HEK293 (cell line): Measurements from ENCODE around the gene KIF3B.

Source experiments
- CTCF ChIA-PET: fragments of 350-600 bp; formaldehyde crosslinking; extraction: SDS; loops from one replicate; lab custom pipeline; 2021; ENCODE audit warnings: antibody characterized with exemption; lab: Yijun Ruan, JAX
- POLR2A ChIA-PET: fragments of 300-600 bp; formaldehyde crosslinking; extraction: SDS; loops from one replicate; lab custom pipeline; 2020; ENCODE audit warnings: antibody characterized with exemption, inconsistent platforms; lab: Yijun Ruan, JAX
- H3K27ac ChIP-seq: fragments of 200-500 bp; sonication (Bioruptor generic); 2 replicates; pipeline ENCODE4 v1.5.1; 2014; ENCODE audit warnings: low read depth, low read length, control low read depth, inconsistent platforms; ENCODE audit errors: extremely low read depth
- H3K36me3 ChIP-seq, 2 experiments: fragments of 200-500 bp in 1 of 2; sonication (Bioruptor generic) in 1 of 2; 1 replicate in 1 of 2; 2 replicates in 1 of 2; pipeline ENCODE4 v1.5.1; 2014 to 2017; ENCODE audit warnings: inconsistent platforms in 2 of 2, low read length in 2 of 2; ENCODE audit not compliant: control insufficient read depth in 2 of 2, insufficient read depth in 1 of 2
- H3K4me1 ChIP-seq: fragments of 200-500 bp; sonication (Bioruptor generic); 2 replicates; pipeline ENCODE4 v1.5.1; 2014; ENCODE audit warnings: mild to moderate bottlenecking, low read length, inconsistent platforms; ENCODE audit not compliant: control insufficient read depth, insufficient read depth
- H3K4me3 ChIP-seq: 2 replicates; pipeline ENCODE4 v1.5.1; 2011; ENCODE audit warnings: low read depth, mild to moderate bottlenecking, control low read depth, low read length, moderate library complexity
- H3K9me3 ChIP-seq: fragments of 200-500 bp; sonication (Bioruptor generic); 2 replicates; pipeline ENCODE4 v1.5.1; 2014; ENCODE audit warnings: low read depth, low read length, inconsistent platforms; ENCODE audit not compliant: control insufficient read depth, insufficient read depth
- CTCF ChIP-seq: fragments of 450-650 bp; formaldehyde crosslinking; IDR thresholded peaks from 2 replicates; pipeline ENCODE4 v1.5.1; 2016; ENCODE audit warnings: missing biosample characterization, missing genetic modification characterization
- GLIS1 ChIP-seq: fragments of 450-650 bp; formaldehyde crosslinking; IDR thresholded peaks from 2 replicates; pipeline ENCODE4 v1.5.1; 2016; ENCODE audit warnings: missing biosample characterization, missing genetic modification characterization
- GLIS2 ChIP-seq: fragments of 450-650 bp; formaldehyde crosslinking; IDR thresholded peaks from 2 replicates; pipeline ENCODE4 v1.5.1; 2016; ENCODE audit warnings: missing biosample characterization, missing genetic modification characterization
- YY2 ChIP-seq: fragments of 450-650 bp; formaldehyde crosslinking; IDR thresholded peaks from 2 replicates; pipeline ENCODE4 v1.5.1; 2016; ENCODE audit warnings: missing biosample characterization, missing genetic modification characterization
- ZFP41 ChIP-seq: fragments of 450-650 bp; formaldehyde crosslinking; IDR thresholded peaks from 2 replicates; pipeline ENCODE4 v1.5.1; 2016; ENCODE audit warnings: missing biosample characterization, missing genetic modification characterization, borderline replicate concordance
- ZIC2 ChIP-seq: fragments of 450-650 bp; formaldehyde crosslinking; IDR thresholded peaks from 2 replicates; pipeline ENCODE4 v1.5.1; 2016; ENCODE audit warnings: missing biosample characterization, missing genetic modification characterization
- ZNF138 ChIP-seq: fragments of 450-650 bp; formaldehyde crosslinking; IDR thresholded peaks from 2 replicates; pipeline ENCODE4 v1.5.1; 2016; ENCODE audit warnings: missing biosample characterization, missing genetic modification characterization, borderline replicate concordance
- ZNF169 ChIP-seq: fragments of 450-650 bp; formaldehyde crosslinking; IDR thresholded peaks from 2 replicates; pipeline ENCODE4 v1.5.1; 2016; ENCODE audit warnings: missing biosample characterization, missing genetic modification characterization
- ZNF211 ChIP-seq: fragments of 450-650 bp; formaldehyde crosslinking; IDR thresholded peaks from 2 replicates; pipeline ENCODE4 v1.5.1; 2016; ENCODE audit warnings: low read depth, missing biosample characterization, missing genetic modification characterization
- ZNF335 ChIP-seq: fragments of 450-650 bp; formaldehyde crosslinking; conservative IDR thresholded peaks from 2 replicates; pipeline ENCODE4 v1.5.1; 2016; ENCODE audit warnings: missing biosample characterization, missing genetic modification characterization
- ZNF473 ChIP-seq: fragments of 450-650 bp; formaldehyde crosslinking; IDR thresholded peaks from 2 replicates; pipeline ENCODE4 v1.5.1; 2017; ENCODE audit warnings: missing biosample characterization, missing genetic modification characterization
- ZNF521 ChIP-seq: fragments of 450-650 bp; formaldehyde crosslinking; IDR thresholded peaks from 2 replicates; pipeline ENCODE4 v1.5.1; 2017; ENCODE audit warnings: missing biosample characterization, mild to moderate bottlenecking, missing genetic modification characterization
- ZNF529 ChIP-seq: fragments of 450-650 bp; formaldehyde crosslinking; IDR thresholded peaks from 2 replicates; pipeline ENCODE4 v1.5.1; 2017; ENCODE audit warnings: missing genetic modification characterization, missing biosample characterization; ENCODE audit not compliant: insufficient replicate concordance
- ZNF530 ChIP-seq: fragments of 450-650 bp; formaldehyde crosslinking; IDR thresholded peaks from 2 replicates; pipeline ENCODE4 v1.5.1; 2016; ENCODE audit warnings: low read depth, missing biosample characterization, missing genetic modification characterization
- ZNF571 ChIP-seq: fragments of 450-650 bp; formaldehyde crosslinking; IDR thresholded peaks from 2 replicates; pipeline ENCODE4 v1.5.0; 2017; ENCODE audit warnings: missing biosample characterization, missing genetic modification characterization
- ZNF791 ChIP-seq: fragments of 450-650 bp; formaldehyde crosslinking; IDR thresholded peaks from 2 replicates; pipeline ENCODE4 v1.5.1; 2016; ENCODE audit warnings: missing biosample characterization, missing genetic modification characterization
- TF ChIP-seq, protein P1 (sequence below): fragments of 450-650 bp; formaldehyde crosslinking; IDR thresholded peaks from 2 replicates; pipeline ENCODE4 v1.5.1; 2016; ENCODE audit warnings: missing biosample characterization, missing genetic modification characterization, borderline replicate concordance
- TF ChIP-seq, protein P2 (sequence below): fragments of 450-650 bp; formaldehyde crosslinking; conservative IDR thresholded peaks from 2 replicates; pipeline ENCODE4 v1.5.1; 2016; ENCODE audit warnings: low read depth, missing biosample characterization, missing genetic modification characterization

The KIF3B gene

DNA sequence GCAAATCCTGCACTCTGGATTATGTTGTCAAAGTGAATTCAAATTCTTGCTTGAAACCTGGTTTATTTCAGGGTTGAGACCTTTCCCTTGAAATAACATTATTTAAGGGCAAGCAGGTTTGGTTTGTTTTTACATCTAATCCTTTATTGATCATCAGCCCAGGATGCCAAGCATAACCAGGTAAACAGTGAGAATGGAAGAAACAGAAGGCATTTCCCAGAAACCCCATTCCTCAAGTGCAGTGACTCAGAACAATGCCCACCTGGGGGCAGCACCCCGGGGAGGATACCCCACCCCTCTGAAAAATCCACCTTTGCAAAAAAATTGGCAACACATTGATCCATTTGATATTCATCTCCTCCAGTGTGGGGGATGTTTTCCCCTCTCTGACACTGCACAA lies 37.2 kb upstream of the KIF3B start:
- Histone ChIP-seq H3K27ac (no peak overlapping the region), H3K9me3 (no peaks in the 10 kb centered on the region), H3K4me3 (no peak overlapping the region), H3K4me1 (0 out of 2 replicates have a peak, but pooled peaks cover 2% of the 10 kb centered on the region), H3K36me3 (peaks cover 0 to 17% of the 10 kb centered on the region in 2 experiments; a peak in 1 of 3 replicates)
- CTCF ChIA-PET = interaction anchor here (1.2 kb wide), 1 partner anchor 17 kb away, joined by 3 read pairs; no protein-coding TSS in a partner anchor
- TF ChIP-seq, protein P1, sequence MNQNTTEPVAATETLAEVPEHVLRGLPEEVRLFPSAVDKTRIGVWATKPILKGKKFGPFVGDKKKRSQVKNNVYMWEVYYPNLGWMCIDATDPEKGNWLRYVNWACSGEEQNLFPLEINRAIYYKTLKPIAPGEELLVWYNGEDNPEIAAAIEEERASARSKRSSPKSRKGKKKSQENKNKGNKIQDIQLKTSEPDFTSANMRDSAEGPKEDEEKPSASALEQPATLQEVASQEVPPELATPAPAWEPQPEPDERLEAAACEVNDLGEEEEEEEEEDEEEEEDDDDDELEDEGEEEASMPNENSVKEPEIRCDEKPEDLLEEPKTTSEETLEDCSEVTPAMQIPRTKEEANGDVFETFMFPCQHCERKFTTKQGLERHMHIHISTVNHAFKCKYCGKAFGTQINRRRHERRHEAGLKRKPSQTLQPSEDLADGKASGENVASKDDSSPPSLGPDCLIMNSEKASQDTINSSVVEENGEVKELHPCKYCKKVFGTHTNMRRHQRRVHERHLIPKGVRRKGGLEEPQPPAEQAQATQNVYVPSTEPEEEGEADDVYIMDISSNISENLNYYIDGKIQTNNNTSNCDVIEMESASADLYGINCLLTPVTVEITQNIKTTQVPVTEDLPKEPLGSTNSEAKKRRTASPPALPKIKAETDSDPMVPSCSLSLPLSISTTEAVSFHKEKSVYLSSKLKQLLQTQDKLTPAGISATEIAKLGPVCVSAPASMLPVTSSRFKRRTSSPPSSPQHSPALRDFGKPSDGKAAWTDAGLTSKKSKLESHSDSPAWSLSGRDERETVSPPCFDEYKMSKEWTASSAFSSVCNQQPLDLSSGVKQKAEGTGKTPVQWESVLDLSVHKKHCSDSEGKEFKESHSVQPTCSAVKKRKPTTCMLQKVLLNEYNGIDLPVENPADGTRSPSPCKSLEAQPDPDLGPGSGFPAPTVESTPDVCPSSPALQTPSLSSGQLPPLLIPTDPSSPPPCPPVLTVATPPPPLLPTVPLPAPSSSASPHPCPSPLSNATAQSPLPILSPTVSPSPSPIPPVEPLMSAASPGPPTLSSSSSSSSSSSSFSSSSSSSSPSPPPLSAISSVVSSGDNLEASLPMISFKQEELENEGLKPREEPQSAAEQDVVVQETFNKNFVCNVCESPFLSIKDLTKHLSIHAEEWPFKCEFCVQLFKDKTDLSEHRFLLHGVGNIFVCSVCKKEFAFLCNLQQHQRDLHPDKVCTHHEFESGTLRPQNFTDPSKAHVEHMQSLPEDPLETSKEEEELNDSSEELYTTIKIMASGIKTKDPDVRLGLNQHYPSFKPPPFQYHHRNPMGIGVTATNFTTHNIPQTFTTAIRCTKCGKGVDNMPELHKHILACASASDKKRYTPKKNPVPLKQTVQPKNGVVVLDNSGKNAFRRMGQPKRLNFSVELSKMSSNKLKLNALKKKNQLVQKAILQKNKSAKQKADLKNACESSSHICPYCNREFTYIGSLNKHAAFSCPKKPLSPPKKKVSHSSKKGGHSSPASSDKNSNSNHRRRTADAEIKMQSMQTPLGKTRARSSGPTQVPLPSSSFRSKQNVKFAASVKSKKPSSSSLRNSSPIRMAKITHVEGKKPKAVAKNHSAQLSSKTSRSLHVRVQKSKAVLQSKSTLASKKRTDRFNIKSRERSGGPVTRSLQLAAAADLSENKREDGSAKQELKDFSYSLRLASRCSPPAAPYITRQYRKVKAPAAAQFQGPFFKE (tag by site-specific recombination) = no peak
- TF ChIP-seq ZNF530 (tag by site-specific recombination) = no peak
- TF ChIP-seq CTCF = peak; percentile 22; the same call in 1 of the 2 replicates
- TF ChIP-seq ZNF138 (tag by site-specific recombination) = no peak
- TF ChIP-seq ZIC2 (tag by site-specific recombination) = peak; percentile 44
- TF ChIP-seq ZNF521 (tag by site-specific recombination) = no peak
- TF ChIP-seq ZNF571 (tag by site-specific recombination) = no peak
- TF ChIP-seq ZNF473 (tag by site-specific recombination) = no peak
- 0 out of 2 replicates have a peak, but pooled peaks have one; percentile 28 for TF ChIP-seq GLIS2 (tag by site-specific recombination)
- TF ChIP-seq, protein P2, sequence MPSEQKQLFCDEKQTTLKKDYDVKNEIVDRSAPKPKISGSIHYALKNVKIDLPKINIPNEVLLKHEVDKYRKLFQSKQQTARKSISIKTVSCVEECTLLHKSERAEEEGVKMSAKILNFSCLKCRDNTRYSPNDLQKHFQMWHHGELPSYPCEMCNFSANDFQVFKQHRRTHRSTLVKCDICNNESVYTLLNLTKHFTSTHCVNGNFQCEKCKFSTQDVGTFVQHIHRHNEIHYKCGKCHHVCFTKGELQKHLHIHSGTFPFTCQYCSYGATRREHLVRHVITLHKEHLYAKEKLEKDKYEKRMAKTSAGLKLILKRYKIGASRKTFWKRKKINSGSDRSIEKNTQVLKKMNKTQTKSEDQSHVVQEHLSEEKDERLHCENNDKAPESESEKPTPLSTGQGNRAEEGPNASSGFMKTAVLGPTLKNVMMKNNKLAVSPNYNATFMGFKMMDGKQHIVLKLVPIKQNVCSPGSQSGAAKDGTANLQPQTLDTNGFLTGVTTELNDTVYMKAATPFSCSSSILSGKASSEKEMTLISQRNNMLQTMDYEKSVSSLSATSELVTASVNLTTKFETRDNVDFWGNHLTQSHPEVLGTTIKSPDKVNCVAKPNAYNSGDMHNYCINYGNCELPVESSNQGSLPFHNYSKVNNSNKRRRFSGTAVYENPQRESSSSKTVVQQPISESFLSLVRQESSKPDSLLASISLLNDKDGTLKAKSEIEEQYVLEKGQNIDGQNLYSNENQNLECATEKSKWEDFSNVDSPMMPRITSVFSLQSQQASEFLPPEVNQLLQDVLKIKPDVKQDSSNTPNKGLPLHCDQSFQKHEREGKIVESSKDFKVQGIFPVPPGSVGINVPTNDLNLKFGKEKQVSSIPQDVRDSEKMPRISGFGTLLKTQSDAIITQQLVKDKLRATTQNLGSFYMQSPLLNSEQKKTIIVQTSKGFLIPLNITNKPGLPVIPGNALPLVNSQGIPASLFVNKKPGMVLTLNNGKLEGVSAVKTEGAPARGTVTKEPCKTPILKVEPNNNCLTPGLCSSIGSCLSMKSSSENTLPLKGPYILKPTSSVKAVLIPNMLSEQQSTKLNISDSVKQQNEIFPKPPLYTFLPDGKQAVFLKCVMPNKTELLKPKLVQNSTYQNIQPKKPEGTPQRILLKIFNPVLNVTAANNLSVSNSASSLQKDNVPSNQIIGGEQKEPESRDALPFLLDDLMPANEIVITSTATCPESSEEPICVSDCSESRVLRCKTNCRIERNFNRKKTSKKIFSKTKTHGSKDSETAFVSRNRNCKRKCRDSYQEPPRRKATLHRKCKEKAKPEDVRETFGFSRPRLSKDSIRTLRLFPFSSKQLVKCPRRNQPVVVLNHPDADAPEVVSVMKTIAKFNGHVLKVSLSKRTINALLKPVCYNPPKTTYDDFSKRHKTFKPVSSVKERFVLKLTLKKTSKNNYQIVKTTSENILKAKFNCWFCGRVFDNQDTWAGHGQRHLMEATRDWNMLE (tag by site-specific recombination) = no peak
- TF ChIP-seq ZNF211 = no peak
- TF ChIP-seq YY2 (tag by site-specific recombination) = no peak
- TF ChIP-seq ZFP41 (tag by site-specific recombination) = no peak
- no peak for TF ChIP-seq ZNF335 (tag by site-specific recombination)
- no peak for TF ChIP-seq ZNF169 (tag by site-specific recombination)
- no peak for TF ChIP-seq ZNF529 (tag by site-specific recombination)
- no peak for TF ChIP-seq ZNF791 (tag by site-specific recombination)
- TF ChIP-seq GLIS1 (tag by site-specific recombination) = 0 out of 2 replicates have a peak, but pooled peaks have one; percentile 15
- POLR2A ChIA-PET = no interaction called here
